ENCODE data around the gene KRTAP20-3.

The KRTAP20-3 gene

DNA sequence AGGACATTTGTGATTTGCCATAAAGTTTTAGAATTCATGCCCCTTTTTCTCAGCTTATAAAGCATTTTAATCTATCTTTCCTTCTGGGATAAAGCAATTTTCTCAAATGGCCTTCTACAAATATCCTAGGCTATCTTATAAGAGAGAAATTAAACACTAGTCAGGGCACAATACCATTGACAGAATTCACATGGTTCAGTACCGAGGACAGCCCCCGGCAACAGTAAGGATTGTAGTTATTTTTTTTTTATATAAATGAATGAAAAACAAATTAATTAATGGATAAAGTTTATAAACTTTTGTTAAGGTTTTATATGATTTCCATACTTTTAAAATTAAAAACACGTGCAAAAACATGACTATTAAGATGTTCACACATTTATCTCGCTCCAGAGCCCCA lies 14.6 kb upstream of the KRTAP20-3 start:
- Histone ChIP-seq H3K27me3 (ENCODE audit: control insufficient read depth, insufficient read depth, low read length) (no peaks in the 10 kb centered on the region), H3K9ac (ENCODE audit: low read depth, low read length) (no peak overlapping the region), H3K9me3 (ENCODE audit: control insufficient read depth, insufficient read depth, low read length) (no peaks in the 10 kb centered on the region), H3K4me1 (ENCODE audit: control insufficient read depth, insufficient read depth, low read length) (no peaks in the 10 kb centered on the region), H3K36me3 (ENCODE audit: control insufficient read depth, insufficient read depth, low read length) (no peaks in the 10 kb centered on the region), H3K4me3 (ENCODE audit: low read depth, low read length) (no peak overlapping the region)

DNA sequence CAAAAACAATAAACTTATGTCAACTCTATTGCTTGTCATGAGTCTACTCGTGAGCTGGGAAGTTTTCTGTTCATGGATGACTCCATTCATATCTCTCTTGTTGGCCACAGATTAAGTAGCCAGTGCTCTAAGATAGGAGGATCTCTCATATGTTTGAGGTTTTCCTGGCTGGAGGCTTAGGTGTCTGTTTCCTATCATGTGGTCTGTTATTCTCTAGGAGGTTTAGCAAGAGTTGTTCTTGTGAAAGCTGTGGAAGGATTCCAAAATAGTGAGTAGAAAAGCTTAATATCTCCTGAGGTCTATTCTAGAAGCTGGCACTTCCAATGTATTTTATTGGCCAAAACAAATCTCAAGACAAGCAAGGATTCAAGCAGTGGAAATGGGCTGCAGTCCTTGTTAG lies 13.5 kb upstream of the KRTAP20-3 start:
- no peak overlapping the region for H3K9ac ChIP-seq (ENCODE audit: low read depth, low read length)
- no peaks in the 10 kb centered on the region for H3K27me3 ChIP-seq (ENCODE audit: control insufficient read depth, insufficient read depth, low read length)
- no peaks in the 10 kb centered on the region for H3K36me3 ChIP-seq (ENCODE audit: control insufficient read depth, insufficient read depth, low read length)
- H3K4me1 ChIP-seq (ENCODE audit: control insufficient read depth, insufficient read depth, low read length): no peaks in the 10 kb centered on the region
- H3K4me3 ChIP-seq (ENCODE audit: low read depth, low read length): no peak overlapping the region
- no peaks in the 10 kb centered on the region for H3K9me3 ChIP-seq (ENCODE audit: control insufficient read depth, insufficient read depth, low read length)

DNA sequence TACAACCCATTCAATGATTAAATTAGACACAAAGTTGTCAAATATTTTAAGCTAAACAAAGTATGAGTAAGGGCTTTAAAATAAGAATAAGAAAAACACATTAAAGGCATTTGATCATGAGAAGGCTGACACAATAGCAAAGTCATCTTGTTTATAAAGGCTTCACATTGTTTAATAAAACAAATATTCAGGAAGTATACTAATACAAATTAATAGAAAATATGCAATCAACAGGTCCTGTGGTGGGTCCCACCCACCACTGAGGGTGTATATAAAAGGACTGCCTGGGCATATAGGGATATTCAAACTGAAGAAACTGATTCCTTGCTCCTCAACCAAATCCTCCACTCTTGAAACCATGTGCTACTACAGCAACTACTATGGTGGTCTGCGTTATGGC lies 7.8 kb upstream of the KRTAP20-3 start, which contains the start of gene KRTAP20-2:
Gene KRTAP20-2, plus strand, starts transcription at position 301 of the 400 bp plus-strand sequence. Its CDS starts 58 bp downstream, at position 359.
- Histone ChIP-seq H3K4me3 (ENCODE audit: low read depth, low read length) (no peak within 1 kb of the TSS), H3K9me3 (ENCODE audit: control insufficient read depth, insufficient read depth, low read length) (no peaks in the 10 kb centered on the region), H3K4me1 (ENCODE audit: control insufficient read depth, insufficient read depth, low read length) (no peaks in the 10 kb centered on the region), H3K9ac (ENCODE audit: low read depth, low read length) (no peak within 1 kb of the TSS), H3K27me3 (ENCODE audit: control insufficient read depth, insufficient read depth, low read length) (no peaks in the 10 kb centered on the region), H3K36me3 (ENCODE audit: control insufficient read depth, insufficient read depth, low read length) (no peaks in the 10 kb centered on the region)

DNA sequence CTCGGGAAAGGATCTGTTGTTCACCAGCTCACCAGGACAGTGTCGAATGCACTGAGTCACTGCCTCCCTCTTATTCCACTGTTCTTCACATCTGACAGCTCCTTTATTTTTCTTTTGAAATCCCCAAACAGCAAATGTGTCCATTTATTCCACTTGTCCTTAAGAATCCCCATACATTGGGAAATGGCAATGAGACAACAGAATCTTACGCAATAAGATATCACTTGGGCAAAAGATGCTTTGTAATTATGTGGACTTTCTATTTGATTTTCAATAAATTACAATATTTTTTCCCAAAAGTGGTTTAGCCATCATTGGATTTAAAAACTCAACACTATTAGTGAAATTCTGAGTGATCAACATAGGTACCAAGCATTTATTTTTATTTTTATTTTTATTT lies 4.0 kb upstream of the KRTAP20-3 start:
- Histone ChIP-seq H3K9ac (ENCODE audit: low read depth, low read length) (no peak overlapping the region), H3K36me3 (ENCODE audit: control insufficient read depth, insufficient read depth, low read length) (no peaks in the 10 kb centered on the region), H3K4me1 (ENCODE audit: control insufficient read depth, insufficient read depth, low read length) (no peaks in the 10 kb centered on the region), H3K9me3 (ENCODE audit: control insufficient read depth, insufficient read depth, low read length) (no peaks in the 10 kb centered on the region), H3K27me3 (ENCODE audit: control insufficient read depth, insufficient read depth, low read length) (no peaks in the 10 kb centered on the region), H3K4me3 (ENCODE audit: low read depth, low read length) (no peak overlapping the region)

DNA sequence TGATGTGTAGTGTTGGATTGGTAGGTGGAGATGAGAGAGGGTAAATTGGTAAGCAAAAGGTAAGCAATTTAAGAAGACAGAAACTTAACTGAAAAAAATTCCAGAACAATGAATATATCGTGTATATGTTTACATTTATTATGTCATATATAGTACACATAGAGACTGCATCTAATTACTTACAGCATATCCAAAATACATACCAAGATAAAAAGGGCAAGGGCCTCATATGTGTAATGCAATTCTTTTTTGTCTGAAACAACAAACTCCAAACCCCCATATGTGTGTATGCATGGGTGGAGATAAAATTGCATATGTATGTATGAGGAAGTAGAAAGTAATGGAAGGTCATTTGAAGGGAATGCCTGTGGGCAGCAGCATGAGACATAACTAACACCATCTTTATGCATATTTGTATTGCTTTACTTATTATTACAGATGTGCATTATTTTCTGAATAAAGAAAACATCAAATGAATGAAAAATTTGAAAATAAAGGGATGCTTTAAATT lies 4.3 kb downstream of the KRTAP20-3 start:
- no peaks in the 10 kb centered on the region for H3K9me3 ChIP-seq (ENCODE audit: control insufficient read depth, insufficient read depth, low read length)
- no peak overlapping the region for H3K9ac ChIP-seq (ENCODE audit: low read depth, low read length)
- H3K4me1 ChIP-seq (ENCODE audit: control insufficient read depth, insufficient read depth, low read length): no peaks in the 10 kb centered on the region
- no peak overlapping the region for H3K4me3 ChIP-seq (ENCODE audit: low read depth, low read length)
- no peaks in the 10 kb centered on the region for H3K36me3 ChIP-seq (ENCODE audit: control insufficient read depth, insufficient read depth, low read length)
- no peaks in the 10 kb centered on the region for H3K27me3 ChIP-seq (ENCODE audit: control insufficient read depth, insufficient read depth, low read length)

DNA sequence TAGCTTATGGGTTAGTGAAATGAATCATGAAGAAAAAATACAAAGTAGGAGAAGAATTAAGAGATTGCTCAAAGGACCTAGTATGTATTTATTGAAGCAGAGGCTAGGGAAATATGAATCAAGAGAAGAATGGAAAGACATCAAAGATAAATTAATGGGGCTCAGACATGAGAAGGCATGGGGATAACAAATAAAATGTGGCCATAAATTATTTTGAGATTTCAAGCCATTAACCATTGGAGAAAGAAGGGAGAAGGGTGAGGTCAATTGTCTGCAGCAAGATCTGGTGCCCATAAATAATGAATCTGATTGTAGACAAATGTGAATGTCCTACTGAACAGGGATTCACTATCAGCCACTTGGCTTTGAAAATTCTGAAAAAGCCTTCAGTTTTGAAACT lies 10.2 kb downstream of the KRTAP20-3 start:
- Histone ChIP-seq H3K4me3 (ENCODE audit: low read depth, low read length) (no peak overlapping the region), H3K27me3 (ENCODE audit: control insufficient read depth, insufficient read depth, low read length) (no peaks in the 10 kb centered on the region), H3K9ac (ENCODE audit: low read depth, low read length) (no peak overlapping the region), H3K4me1 (ENCODE audit: control insufficient read depth, insufficient read depth, low read length) (no peaks in the 10 kb centered on the region), H3K36me3 (ENCODE audit: control insufficient read depth, insufficient read depth, low read length) (no peaks in the 10 kb centered on the region), H3K9me3 (ENCODE audit: control insufficient read depth, insufficient read depth, low read length) (no peaks in the 10 kb centered on the region)

DNA sequence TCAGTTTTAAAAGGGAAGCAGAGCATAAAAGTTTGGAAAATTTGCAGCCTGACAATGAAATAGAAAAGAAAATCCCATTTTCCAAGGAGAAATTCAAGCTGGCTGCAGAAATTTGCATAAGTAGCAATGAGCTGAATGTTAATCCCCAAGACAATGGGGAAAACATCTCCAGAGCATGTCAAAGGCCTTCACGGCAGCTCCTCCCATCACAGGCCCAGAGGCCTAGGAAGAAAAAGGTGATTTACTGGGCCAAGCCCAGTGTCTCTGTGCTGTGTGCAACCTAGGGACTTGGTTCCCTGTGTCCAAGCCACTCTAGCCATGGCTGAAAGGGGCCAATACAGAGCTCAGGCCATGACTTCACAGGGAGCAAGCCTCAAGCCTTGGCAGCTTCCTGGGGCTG lies 26.1 kb downstream of the KRTAP20-3 start:
- Histone ChIP-seq H3K9me3 (ENCODE audit: control insufficient read depth, insufficient read depth, low read length) (no peaks in the 10 kb centered on the region), H3K4me1 (ENCODE audit: control insufficient read depth, insufficient read depth, low read length) (no peaks in the 10 kb centered on the region), H3K27me3 (ENCODE audit: control insufficient read depth, insufficient read depth, low read length) (no peaks in the 10 kb centered on the region), H3K9ac (ENCODE audit: low read depth, low read length) (no peak overlapping the region), H3K36me3 (ENCODE audit: control insufficient read depth, insufficient read depth, low read length) (no peaks in the 10 kb centered on the region), H3K4me3 (ENCODE audit: low read depth, low read length) (no peak overlapping the region)

DNA sequence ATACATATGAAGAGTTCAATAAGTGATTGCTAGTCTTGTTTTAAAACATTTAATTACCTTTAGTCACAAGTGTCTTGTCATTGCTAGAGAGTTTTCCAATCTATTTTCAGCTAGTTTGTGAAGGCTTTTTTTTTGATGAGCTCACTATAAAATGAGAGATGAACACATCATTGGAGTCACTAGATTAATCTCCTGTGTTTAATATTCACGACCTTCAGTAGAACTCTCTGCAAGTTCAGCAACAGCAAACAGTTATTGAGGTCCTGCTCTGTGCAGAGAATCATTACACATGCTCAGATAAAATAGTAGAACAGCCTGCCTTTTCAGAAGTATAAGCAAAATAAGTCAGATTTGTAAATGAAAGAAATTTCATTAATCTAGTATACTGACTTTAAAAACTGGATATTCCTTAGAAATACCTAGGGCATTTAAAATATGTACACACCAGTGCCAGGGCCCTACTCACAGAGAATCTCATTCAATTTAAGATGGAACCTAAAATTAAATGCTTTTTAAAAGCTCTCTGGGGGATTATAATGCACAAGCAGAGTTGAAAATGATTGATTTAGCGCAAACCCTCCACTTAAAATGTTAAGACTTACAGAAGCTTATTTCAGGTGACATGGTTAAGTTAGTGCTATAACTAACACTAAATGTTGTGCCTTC lies 30.5 kb downstream of the KRTAP20-3 start:
- H3K9me3 ChIP-seq (ENCODE audit: control insufficient read depth, insufficient read depth, low read length): no peaks in the 10 kb centered on the region
- no peaks in the 10 kb centered on the region for H3K27me3 ChIP-seq (ENCODE audit: control insufficient read depth, insufficient read depth, low read length)
- H3K9ac ChIP-seq (ENCODE audit: low read depth, low read length): no peak overlapping the region
- H3K4me3 ChIP-seq (ENCODE audit: low read depth, low read length): no peak overlapping the region
- H3K36me3 ChIP-seq (ENCODE audit: control insufficient read depth, insufficient read depth, low read length): no peaks in the 10 kb centered on the region
- no peaks in the 10 kb centered on the region for H3K4me1 ChIP-seq (ENCODE audit: control insufficient read depth, insufficient read depth, low read length)

DNA sequence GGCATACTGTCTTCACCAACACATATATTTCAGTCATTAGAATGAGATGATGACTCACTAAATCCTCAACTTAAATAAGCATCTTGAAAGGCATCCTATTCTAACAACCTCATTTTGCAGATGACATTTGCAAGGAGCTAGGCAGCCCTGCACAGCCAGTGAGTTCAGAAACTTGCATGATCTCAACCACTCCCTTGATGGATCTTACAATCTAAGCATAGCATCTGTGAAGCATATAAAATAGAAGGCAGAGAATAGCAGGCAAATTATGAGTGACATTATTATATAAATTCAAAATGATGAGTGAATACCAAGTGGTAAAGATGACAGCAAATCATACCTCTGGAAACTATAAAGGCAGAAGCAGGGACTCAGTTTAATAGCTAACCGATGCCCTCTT lies 31.6 kb downstream of the KRTAP20-3 start:
- H3K9ac ChIP-seq (ENCODE audit: low read depth, low read length): no peak overlapping the region
- H3K27me3 ChIP-seq (ENCODE audit: control insufficient read depth, insufficient read depth, low read length): no peaks in the 10 kb centered on the region
- no peaks in the 10 kb centered on the region for H3K36me3 ChIP-seq (ENCODE audit: control insufficient read depth, insufficient read depth, low read length)
- H3K9me3 ChIP-seq (ENCODE audit: control insufficient read depth, insufficient read depth, low read length): no peaks in the 10 kb centered on the region
- H3K4me1 ChIP-seq (ENCODE audit: control insufficient read depth, insufficient read depth, low read length): no peaks in the 10 kb centered on the region
- no peak overlapping the region for H3K4me3 ChIP-seq (ENCODE audit: low read depth, low read length)

DNA sequence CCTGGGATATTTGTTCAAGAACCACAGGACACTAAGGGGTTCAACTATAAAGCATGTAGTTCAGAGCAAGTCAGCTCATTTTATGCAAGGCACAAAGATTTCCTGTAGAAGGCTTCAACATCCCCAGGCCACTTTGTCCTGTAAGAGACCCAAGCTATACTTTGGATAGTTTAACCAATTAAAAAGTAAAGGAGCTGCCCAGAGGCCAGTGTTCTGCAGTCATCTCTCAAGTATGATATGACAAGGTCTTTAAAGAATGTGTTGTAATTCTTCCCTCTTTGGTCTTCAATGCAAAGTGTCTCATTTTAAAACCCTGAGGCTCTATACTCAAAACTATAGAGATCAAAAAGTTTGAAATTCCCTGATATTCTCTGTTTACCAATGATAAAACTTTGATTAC lies 34.1 kb downstream of the KRTAP20-3 start:
- Histone ChIP-seq H3K27me3 (ENCODE audit: control insufficient read depth, insufficient read depth, low read length) (no peaks in the 10 kb centered on the region), H3K4me1 (ENCODE audit: control insufficient read depth, insufficient read depth, low read length) (no peaks in the 10 kb centered on the region), H3K9ac (ENCODE audit: low read depth, low read length) (no peak overlapping the region), H3K4me3 (ENCODE audit: low read depth, low read length) (no peak overlapping the region), H3K9me3 (ENCODE audit: control insufficient read depth, insufficient read depth, low read length) (no peaks in the 10 kb centered on the region), H3K36me3 (ENCODE audit: control insufficient read depth, insufficient read depth, low read length) (no peaks in the 10 kb centered on the region)

DNA sequence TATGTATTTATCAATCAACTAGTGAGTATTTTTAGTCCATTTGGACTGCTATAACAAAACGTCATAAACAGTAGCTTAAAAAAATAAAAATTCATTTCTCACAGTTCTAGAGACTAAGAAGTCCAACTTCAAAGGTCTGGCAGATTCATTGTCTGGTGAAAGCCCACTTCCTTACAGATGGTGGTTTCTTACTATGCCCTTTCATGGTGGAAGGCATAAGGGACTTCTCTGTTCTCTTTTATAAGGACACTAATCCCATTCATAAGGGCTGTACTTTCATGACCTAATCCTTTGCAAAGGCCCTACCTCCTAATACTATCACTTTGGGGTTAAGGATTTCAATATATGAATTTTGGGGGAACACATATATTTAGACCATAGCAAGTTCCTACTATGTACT lies 37.9 kb downstream of the KRTAP20-3 start:
- H3K9me3 ChIP-seq (ENCODE audit: control insufficient read depth, insufficient read depth, low read length): no peaks in the 10 kb centered on the region

DNA sequence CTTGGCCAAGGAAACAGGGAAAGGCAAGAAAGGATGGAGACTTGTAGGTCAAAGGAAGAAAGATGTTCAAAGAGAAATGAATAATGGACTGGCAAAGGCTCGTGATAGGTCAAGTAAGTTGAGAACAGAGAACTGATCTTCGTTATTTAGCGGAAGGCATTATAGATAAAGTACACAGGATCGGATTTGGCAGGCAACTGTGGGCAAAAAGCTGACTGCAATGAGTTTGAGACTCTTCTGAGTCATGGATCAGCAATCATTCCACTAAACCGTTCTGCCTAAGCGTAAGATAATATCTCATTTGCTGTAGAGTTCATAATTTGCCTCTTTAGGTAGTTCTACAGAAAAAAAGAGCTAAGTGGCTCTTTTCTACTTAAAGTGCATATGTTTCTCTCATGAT lies 41.8 kb downstream of the KRTAP20-3 start:
- H3K27me3 ChIP-seq (ENCODE audit: control insufficient read depth, insufficient read depth, low read length): no peaks in the 10 kb centered on the region
- no peaks in the 10 kb centered on the region for H3K9me3 ChIP-seq (ENCODE audit: control insufficient read depth, insufficient read depth, low read length)
- H3K9ac ChIP-seq (ENCODE audit: low read depth, low read length): no peak overlapping the region
- no peak overlapping the region for H3K4me3 ChIP-seq (ENCODE audit: low read depth, low read length)
- no peaks in the 10 kb centered on the region for H3K4me1 ChIP-seq (ENCODE audit: control insufficient read depth, insufficient read depth, low read length)
- H3K36me3 ChIP-seq (ENCODE audit: control insufficient read depth, insufficient read depth, low read length): no peaks in the 10 kb centered on the region

More for the DNA sequence above, 37.9 kb downstream of the KRTAP20-3 start:
- no peak overlapping the region for H3K9ac ChIP-seq (ENCODE audit: low read depth, low read length)
- no peaks in the 10 kb centered on the region for H3K36me3 ChIP-seq (ENCODE audit: control insufficient read depth, insufficient read depth, low read length)
- H3K27me3 ChIP-seq (ENCODE audit: control insufficient read depth, insufficient read depth, low read length): no peaks in the 10 kb centered on the region
- H3K4me1 ChIP-seq (ENCODE audit: control insufficient read depth, insufficient read depth, low read length): no peaks in the 10 kb centered on the region
- H3K4me3 ChIP-seq (ENCODE audit: low read depth, low read length): no peak overlapping the region

All from iPS-15b (cell line).